ENCODE results near the gene MYL11. TPM values are rescaled to one million over a fixed set of nuclear protein-coding genes. Genes with fewer than 3 reads are reported as not detected.

Gene MYL11
- total RNA-seq, 1 donor from 2014 or later = 9,092 TPM

- no peak for DNase-seq
Observed at GRCh38 chr16:30418350-30419181, 44.0 kb downstream of the MYL11 start.

GRCh38 chr16:30421010-30421409 lies 46.4 kb downstream of the MYL11 start:
- no peak for DNase-seq

Small RNA genes lying within 50 kb of the gene (small RNA-seq; reads per million reads assigned to genes)
- 0.21 reads per million, percentile 30 among the genes with 10 or more reads in this experiment for gene RF00406 (ENCODE audit: low replicate concordance)

Other genes with a start within 250 kb of the MYL11 start
- gene CORO1A, start 191.2 kb upstream of the MYL11 start, total RNA-seq = 14.8 TPM
- gene BOLA2B, start 181.1 kb upstream of the MYL11 start, total RNA-seq = 40.7 TPM
- gene SLX1A, start 180.9 kb upstream of the MYL11 start, total RNA-seq = 13.7 TPM
- gene SULT1A3, start 175.5 kb upstream of the MYL11 start, total RNA-seq = 5.8 TPM
- gene NPIPB13, start 126.3 kb upstream of the MYL11 start, total RNA-seq = 2.4 TPM
- 29.8 TPM for gene CD2BP2, start 19.5 kb upstream of the MYL11 start, total RNA-seq
- 40.0 TPM for gene TBC1D10B, start 4.3 kb upstream of the MYL11 start, total RNA-seq
- not detected for gene SEPTIN1, start 7.8 kb downstream of the MYL11 start, total RNA-seq
- 6.4 TPM for gene ZNF48, start 20.6 kb downstream of the MYL11 start, total RNA-seq
- 12.1 TPM for gene ZNF771, start 32.8 kb downstream of the MYL11 start, total RNA-seq
- gene DCTPP1, start 55.2 kb downstream of the MYL11 start, total RNA-seq = 22.8 TPM
- gene SEPHS2, start 71.1 kb downstream of the MYL11 start, total RNA-seq = 16.4 TPM
- 3.7 TPM for gene ITGAL, start 97.9 kb downstream of the MYL11 start, total RNA-seq
- gene ZNF768, start 151.8 kb downstream of the MYL11 start, total RNA-seq = 25.6 TPM
- 14.7 TPM for gene ZNF747, start 160.1 kb downstream of the MYL11 start, total RNA-seq
- 8.0 TPM for gene ZNF764, start 183.6 kb downstream of the MYL11 start, total RNA-seq
- gene ZNF688, start 196.9 kb downstream of the MYL11 start, total RNA-seq = 4.5 TPM
- gene ZNF785, start 210.9 kb downstream of the MYL11 start, total RNA-seq = 12.1 TPM
- 4.3 TPM for gene ZNF689, start 235.6 kb downstream of the MYL11 start, total RNA-seq